ENCODE measurements around the gene ACMSD. TPM values are rescaled to one million over a fixed set of nuclear protein-coding genes. Genes with fewer than 3 reads are reported as not detected.

ACMSD gene
- total and polyA plus RNA-seq, 5 experiments from 2014 or later, result not detected

GRCh38 chr2:134858245-134858644 lies 19.8 kb downstream of the ACMSD start:
- Mint-ChIP-seq H3K27ac (no peak overlapping the region), H3K9me3 (peaks cover 0 to 2% (median 0%) of the 10 kb centered on the region in 9 donors), H3K4me1 (peaks cover 0 to under 1% (median 0%) of the 10 kb centered on the region in 4 donors), H3K27me3 (no peaks in the 10 kb centered on the region), H3K4me3 (no peak overlapping the region), H3K36me3 (peaks cover 0 to 12% (median 0%) of the 10 kb centered on the region in 3 donors)
- ATAC-seq (no peak), DNase-seq (no peak)
- POLR2A ChIA-PET, result no interaction called here

- POLR2A ChIA-PET, result no interaction called here
- H3K36me3 Mint-ChIP-seq, result peaks cover 0 to 8% (median 0%) of the 10 kb centered on the region in 3 donors
- H3K9me3 Mint-ChIP-seq, result peaks cover 0 to 2% (median 0%) of the 10 kb centered on the region in 9 donors
- DNase-seq (no peak), ATAC-seq (no peak)
- peaks cover 0 to 1% (median 0%) of the 10 kb centered on the region in 4 donors for H3K4me1 Mint-ChIP-seq
- no peak overlapping the region for H3K4me3 Mint-ChIP-seq
- H3K27ac Mint-ChIP-seq, result peak overlapping the region in 1 of 10 donors; percentile 30
- H3K27me3 Mint-ChIP-seq, result no peaks in the 10 kb centered on the region
These were observed 22.8 kb downstream of the ACMSD start for GRCh38 chr2:134861173-134861572.

GRCh38 chr2:134862069-134862468 lies 23.7 kb downstream of the ACMSD start:
- Mint-ChIP-seq H3K4me1 (peaks cover 0 to 1% (median 0%) of the 10 kb centered on the region in 4 donors), H3K27me3 (no peaks in the 10 kb centered on the region), H3K4me3 (no peak overlapping the region), H3K27ac (peak overlapping the region in 1 of 10 donors; percentile 30), H3K9me3 (no peaks in the 10 kb centered on the region), H3K36me3 (peaks cover 0 to 15% (median 0%) of the 10 kb centered on the region in 3 donors)
- POLR2A ChIA-PET, result no interaction called here
- no peak for DNase-seq
- no peak for ATAC-seq

- Mint-ChIP-seq H3K36me3 (peaks cover 0 to 18% (median 2%) of the 10 kb centered on the region in 3 donors), H3K4me3 (no peak overlapping the region), H3K27ac (no peak overlapping the region), H3K9me3 (no peaks in the 10 kb centered on the region), H3K4me1 (peaks cover 0 to 1% (median 0%) of the 10 kb centered on the region in 4 donors), H3K27me3 (no peaks in the 10 kb centered on the region)
- ATAC-seq (no peak), DNase-seq (no peak)
- POLR2A ChIA-PET, result no interaction called here
These were observed 24.3 kb downstream of the ACMSD start for GRCh38 chr2:134862674-134863073.

- ATAC-seq (no peak), DNase-seq (no peak)
- H3K4me1 Mint-ChIP-seq, result peaks cover 0 to 1% (median 0%) of the 10 kb centered on the region in 4 donors
- H3K27ac Mint-ChIP-seq, result no peak overlapping the region
- H3K27me3 Mint-ChIP-seq, result no peaks in the 10 kb centered on the region
- no peaks in the 10 kb centered on the region for H3K9me3 Mint-ChIP-seq
- H3K36me3 Mint-ChIP-seq, result peaks cover 0 to 17% (median 2%) of the 10 kb centered on the region in 3 donors
- POLR2A ChIA-PET, result no interaction called here
- no peak overlapping the region for H3K4me3 Mint-ChIP-seq
These were observed 25.0 kb downstream of the ACMSD start for GRCh38 chr2:134863446-134863845.

GRCh38 chr2:134865067-134865787 lies 26.8 kb downstream of the ACMSD start:
- Mint-ChIP-seq H3K27me3 (no peaks in the 10 kb centered on the region), H3K4me3 (no peak overlapping the region), H3K9me3 (no peaks in the 10 kb centered on the region), H3K4me1 (peaks cover 0 to 1% (median 0%) of the 10 kb centered on the region in 4 donors), H3K27ac (no peak overlapping the region), H3K36me3 (peaks cover 0 to 13% (median 2%) of the 10 kb centered on the region in 3 donors)
- no peak for ATAC-seq
- no peak for DNase-seq
- POLR2A ChIA-PET, result no interaction called here

- H3K4me3 Mint-ChIP-seq, result no peak overlapping the region
- H3K27ac Mint-ChIP-seq, result no peak overlapping the region
- H3K9me3 Mint-ChIP-seq, result peaks cover 0 to 3% (median 0%) of the 10 kb centered on the region in 9 donors
- DNase-seq (no peak), ATAC-seq (no peak)
- H3K36me3 Mint-ChIP-seq, result peaks cover 0 to 16% (median 2%) of the 10 kb centered on the region in 3 donors
- peaks cover 0 to 1% (median 0%) of the 10 kb centered on the region in 4 donors for H3K4me1 Mint-ChIP-seq
- POLR2A ChIA-PET, result no interaction called here
- no peaks in the 10 kb centered on the region for H3K27me3 Mint-ChIP-seq
These were observed 28.2 kb downstream of the ACMSD start for GRCh38 chr2:134866498-134867099.

- H3K4me3 Mint-ChIP-seq, result no peak overlapping the region
- H3K27ac Mint-ChIP-seq, result no peak overlapping the region
- H3K4me1 Mint-ChIP-seq, result no peaks in the 10 kb centered on the region
- peaks cover 2 to 23% (median 5%) of the 10 kb centered on the region in 3 donors for H3K36me3 Mint-ChIP-seq
- POLR2A ChIA-PET, result no interaction called here
- DNase-seq (no peak), ATAC-seq (no peak)
- H3K9me3 Mint-ChIP-seq, result peaks cover 0 to 4% (median 0%) of the 10 kb centered on the region in 9 donors
- H3K27me3 Mint-ChIP-seq, result no peaks in the 10 kb centered on the region
These were observed 31.7 kb downstream of the ACMSD start for GRCh38 chr2:134869946-134870736.

- no peak overlapping the region for H3K4me3 Mint-ChIP-seq
- DNase-seq (no peak), ATAC-seq (no peak)
- H3K27me3 Mint-ChIP-seq, result no peaks in the 10 kb centered on the region
- no peak overlapping the region for H3K27ac Mint-ChIP-seq
- POLR2A ChIA-PET, result no interaction called here
- no peaks in the 10 kb centered on the region for H3K4me1 Mint-ChIP-seq
- H3K9me3 Mint-ChIP-seq, result peaks cover 0 to 15% (median 10%) of the 10 kb centered on the region in 9 donors
- H3K36me3 Mint-ChIP-seq, result peaks cover 0 to 26% (median 14%) of the 10 kb centered on the region in 3 donors
These were observed 34.7 kb downstream of the ACMSD start for GRCh38 chr2:134873152-134873551.

GRCh38 chr2:134875309-134875708 lies 36.9 kb downstream of the ACMSD start:
- POLR2A ChIA-PET, result no interaction called here
- Mint-ChIP-seq H3K4me3 (no peak overlapping the region), H3K9me3 (peaks cover 8 to 34% (median 26%) of the 10 kb centered on the region in 9 donors), H3K27me3 (no peaks in the 10 kb centered on the region), H3K4me1 (no peaks in the 10 kb centered on the region), H3K27ac (no peak overlapping the region), H3K36me3 (peaks cover 2 to 35% (median 30%) of the 10 kb centered on the region in 3 donors)
- DNase-seq (no peak), ATAC-seq (no peak)

- no peak overlapping the region for H3K27ac Mint-ChIP-seq
- H3K27me3 Mint-ChIP-seq, result peaks cover 0 to 2% (median 0%) of the 10 kb centered on the region in 5 donors
- no peak for ATAC-seq
- DNase-seq, result no peak
- H3K4me1 Mint-ChIP-seq, result no peaks in the 10 kb centered on the region
- POLR2A ChIA-PET, result no interaction called here
- H3K4me3 Mint-ChIP-seq, result no peak overlapping the region
- H3K9me3 Mint-ChIP-seq, result peaks cover 9 to 26% (median 19%) of the 10 kb centered on the region in 9 donors
- H3K36me3 Mint-ChIP-seq, result peaks cover 3 to 30% (median 26%) of the 10 kb centered on the region in 3 donors
These were observed 44.4 kb downstream of the ACMSD start for GRCh38 chr2:134882773-134883172.

- H3K4me1 Mint-ChIP-seq, result no peaks in the 10 kb centered on the region
- no peak overlapping the region for H3K4me3 Mint-ChIP-seq
- peaks cover 4 to 19% (median 11%) of the 10 kb centered on the region in 9 donors for H3K9me3 Mint-ChIP-seq
- POLR2A ChIA-PET, result no interaction called here
- H3K36me3 Mint-ChIP-seq, result peaks cover 3 to 32% (median 21%) of the 10 kb centered on the region in 3 donors
- ATAC-seq (no peak), DNase-seq (no peak)
- peaks cover 0 to 2% (median 0%) of the 10 kb centered on the region in 5 donors for H3K27me3 Mint-ChIP-seq
- no peak overlapping the region for H3K27ac Mint-ChIP-seq
These were observed 45.3 kb downstream of the ACMSD start for GRCh38 chr2:134883552-134884293.
